Measurements from ENCODE around the gene STAG3. TPM values are rescaled to one million over a fixed set of nuclear protein-coding genes. Genes with fewer than 3 reads are reported as not detected.

Gene STAG3, protein sequence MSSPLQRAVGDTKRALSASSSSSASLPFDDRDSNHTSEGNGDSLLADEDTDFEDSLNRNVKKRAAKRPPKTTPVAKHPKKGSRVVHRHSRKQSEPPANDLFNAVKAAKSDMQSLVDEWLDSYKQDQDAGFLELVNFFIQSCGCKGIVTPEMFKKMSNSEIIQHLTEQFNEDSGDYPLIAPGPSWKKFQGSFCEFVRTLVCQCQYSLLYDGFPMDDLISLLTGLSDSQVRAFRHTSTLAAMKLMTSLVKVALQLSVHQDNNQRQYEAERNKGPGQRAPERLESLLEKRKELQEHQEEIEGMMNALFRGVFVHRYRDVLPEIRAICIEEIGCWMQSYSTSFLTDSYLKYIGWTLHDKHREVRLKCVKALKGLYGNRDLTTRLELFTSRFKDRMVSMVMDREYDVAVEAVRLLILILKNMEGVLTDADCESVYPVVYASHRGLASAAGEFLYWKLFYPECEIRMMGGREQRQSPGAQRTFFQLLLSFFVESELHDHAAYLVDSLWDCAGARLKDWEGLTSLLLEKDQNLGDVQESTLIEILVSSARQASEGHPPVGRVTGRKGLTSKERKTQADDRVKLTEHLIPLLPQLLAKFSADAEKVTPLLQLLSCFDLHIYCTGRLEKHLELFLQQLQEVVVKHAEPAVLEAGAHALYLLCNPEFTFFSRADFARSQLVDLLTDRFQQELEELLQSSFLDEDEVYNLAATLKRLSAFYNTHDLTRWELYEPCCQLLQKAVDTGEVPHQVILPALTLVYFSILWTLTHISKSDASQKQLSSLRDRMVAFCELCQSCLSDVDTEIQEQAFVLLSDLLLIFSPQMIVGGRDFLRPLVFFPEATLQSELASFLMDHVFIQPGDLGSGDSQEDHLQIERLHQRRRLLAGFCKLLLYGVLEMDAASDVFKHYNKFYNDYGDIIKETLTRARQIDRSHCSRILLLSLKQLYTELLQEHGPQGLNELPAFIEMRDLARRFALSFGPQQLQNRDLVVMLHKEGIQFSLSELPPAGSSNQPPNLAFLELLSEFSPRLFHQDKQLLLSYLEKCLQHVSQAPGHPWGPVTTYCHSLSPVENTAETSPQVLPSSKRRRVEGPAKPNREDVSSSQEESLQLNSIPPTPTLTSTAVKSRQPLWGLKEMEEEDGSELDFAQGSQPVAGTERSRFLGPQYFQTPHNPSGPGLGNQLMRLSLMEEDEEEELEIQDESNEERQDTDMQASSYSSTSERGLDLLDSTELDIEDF
- total RNA-seq, result 1 to 10 TPM in 2 of 4 donors, under 1 TPM in 2; 0.65 to 3.6 (median 1.9) TPM

DNA sequence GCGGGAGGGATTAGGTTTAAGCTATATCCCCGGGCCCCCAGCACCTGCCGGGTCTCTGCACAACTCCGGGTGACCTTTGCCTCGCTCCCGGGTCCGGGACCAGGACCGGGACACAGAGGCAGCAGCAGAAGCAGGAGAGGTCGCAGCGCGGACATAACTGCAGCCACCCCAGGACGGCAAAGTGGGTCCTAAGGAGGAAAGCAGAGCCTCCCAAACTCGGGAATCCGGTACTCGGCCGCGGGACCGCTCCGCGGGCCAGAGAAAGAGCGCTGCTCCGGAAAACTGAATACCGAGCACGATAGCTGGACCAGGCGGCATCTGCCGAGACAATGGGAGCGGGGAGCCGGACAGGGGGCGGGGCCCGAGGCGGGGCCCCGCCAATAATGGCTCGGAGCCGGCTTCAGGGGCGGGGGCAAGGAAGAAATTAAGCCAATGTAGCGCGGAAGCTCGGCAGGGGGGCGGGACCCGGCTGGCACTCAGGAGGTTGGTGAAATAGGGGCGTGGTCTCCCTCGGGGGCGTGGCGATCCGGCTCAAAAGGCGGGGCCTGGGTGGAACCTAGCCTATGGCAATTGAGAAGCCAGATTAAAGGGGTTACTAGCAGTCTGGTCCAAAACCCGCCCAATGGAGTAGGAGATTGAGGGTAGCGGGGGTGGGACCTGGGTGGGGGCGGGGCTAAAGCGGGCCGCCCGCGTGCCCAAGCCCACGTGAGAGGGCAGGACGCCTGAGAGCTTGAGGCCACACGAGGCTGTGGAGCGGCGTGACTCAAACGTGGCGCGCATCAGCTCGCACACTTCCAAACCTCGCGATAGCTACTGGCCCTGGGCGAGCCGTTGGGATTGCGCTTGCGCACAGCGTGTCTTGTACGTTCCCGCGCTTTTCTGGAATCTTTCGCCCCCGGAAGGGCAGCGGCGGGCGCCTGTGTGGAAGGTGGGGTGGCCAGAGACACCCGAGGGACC lies at the start of gene STAG3, which contains the start of gene GPC2:
Gene STAG3, plus strand, starts transcription at position 874 of the 957 bp plus-strand sequence. CDS start 2,639 bp downstream, outside the sequence.
Gene GPC2, minus strand, starts transcription at position 337 of the 957 bp plus-strand sequence. Its CDS starts 182 bp downstream, at position 155.
- TF ChIP-seq CTCF (IDR thresholded peaks at IDR 0.05; ENCODE audit: low read depth), result no peak

DNA sequence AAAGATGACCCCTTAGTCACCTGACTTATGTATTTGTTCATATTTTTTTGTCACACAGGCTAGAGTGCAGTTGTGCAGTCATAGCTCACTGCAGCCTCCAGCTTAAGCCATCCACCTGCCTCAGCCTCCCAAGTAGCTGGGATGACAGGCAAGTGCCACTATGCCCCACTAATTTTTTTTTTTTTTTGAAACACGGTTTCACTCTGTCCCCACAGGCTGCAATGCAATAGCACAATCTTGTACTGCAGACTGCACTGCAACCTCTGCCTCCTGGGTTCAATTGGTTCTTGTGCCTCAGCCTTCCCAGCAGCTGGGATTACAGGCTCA lies 49.1 kb upstream of the STAG3 start:
- no peak for TF ChIP-seq CTCF (IDR thresholded peaks at IDR 0.05; ENCODE audit: low read depth)

DNA sequence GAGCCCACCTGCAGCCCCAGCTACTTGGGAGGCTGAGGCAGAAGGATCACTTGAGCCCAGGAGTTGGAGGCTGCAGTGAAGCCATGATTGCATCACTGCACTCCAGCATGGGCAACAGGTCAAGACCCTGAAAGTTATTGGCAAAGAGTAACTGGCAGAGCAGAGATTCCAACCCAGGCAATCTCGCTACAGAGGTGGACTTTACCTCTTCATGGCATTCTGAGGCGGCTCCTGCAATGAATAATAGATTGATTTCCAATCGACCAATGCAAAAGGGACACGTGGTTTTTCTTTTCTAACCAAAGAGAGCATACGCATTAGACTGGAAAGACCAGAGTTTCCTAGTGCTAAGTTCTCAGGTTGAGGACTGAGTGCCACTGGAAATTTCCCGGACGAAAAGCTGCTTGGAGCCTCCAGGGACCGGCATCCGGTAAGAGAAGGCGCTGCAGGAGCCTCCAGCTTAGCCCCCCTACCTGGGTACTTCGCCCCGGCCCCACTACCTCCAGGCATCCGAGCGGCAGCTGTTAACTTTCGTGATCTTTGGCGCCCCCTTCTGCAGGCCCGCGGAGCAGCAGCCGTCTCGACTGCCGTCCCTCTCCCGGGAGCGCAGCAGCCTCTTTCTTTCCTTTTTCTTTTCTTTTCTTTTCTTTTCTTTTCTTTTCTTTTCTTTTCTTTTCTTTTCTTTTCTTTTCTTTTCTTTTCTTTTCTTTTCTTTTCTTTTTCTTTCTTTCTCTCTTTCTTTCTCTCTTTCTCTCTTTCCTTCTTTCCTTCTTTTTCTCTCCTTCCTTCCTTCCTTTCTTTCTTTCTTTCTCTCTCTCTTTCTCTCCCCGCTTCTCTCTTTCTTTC lies 46.9 kb upstream of the STAG3 start:
- no peak for TF ChIP-seq CTCF (IDR thresholded peaks at IDR 0.05; ENCODE audit: low read depth)

- no peak for TF ChIP-seq CTCF (IDR thresholded peaks at IDR 0.05; ENCODE audit: low read depth)
Observed at GRCh38 chr7:100132126-100132525, 45.6 kb upstream of the STAG3 start.

- no peak for TF ChIP-seq CTCF (IDR thresholded peaks at IDR 0.05; ENCODE audit: low read depth)
Observed at GRCh38 chr7:100132697-100133151, 45.0 kb upstream of the STAG3 start.
